Spinal cord (tissue), 10 donors: ENCODE results near the gene HHAT. TPM values are rescaled to one million over a fixed set of nuclear protein-coding genes. Genes with fewer than 3 reads are reported as not detected.

Source experiments
- DNase-seq, 6 donors: peaks; one replicate each; pipeline versions ENCODE4 v3.0.0 to v3.0.0-alpha.2; 2013 to 2015; ENCODE audit warnings: low spot score in 6 of 6, low read depth in 4 of 6
- H3K27ac ChIP-seq: one replicate; pipeline ENCODE4 v1.5.1; 2013; ENCODE audit warnings: low read depth, low read length, control low read depth
- H3K27me3 ChIP-seq: one replicate; pipeline ENCODE4 v1.6.1; 2013; ENCODE audit warnings: low read length; ENCODE audit not compliant: control insufficient read depth, insufficient read depth
- H3K36me3 ChIP-seq: one replicate; pipeline ENCODE4 v1.6.1; 2013; ENCODE audit warnings: low read length; ENCODE audit not compliant: control insufficient read depth, insufficient read depth
- H3K4me1 ChIP-seq: one replicate; pipeline ENCODE4 v1.6.1; 2013; ENCODE audit warnings: low read length; ENCODE audit not compliant: control insufficient read depth, insufficient read depth
- H3K4me3 ChIP-seq: one replicate; pipeline ENCODE4 v1.5.1; 2013; ENCODE audit warnings: low read depth, low read length, control low read depth
- H3K9me3 ChIP-seq: one replicate; pipeline ENCODE4 v1.6.1; 2013; ENCODE audit warnings: low read length; ENCODE audit not compliant: control insufficient read depth, insufficient read depth
- WGBS: methylation state at CpG from one replicate; pipeline ENCODE4 v1.1.5; 2013; ENCODE audit warnings: missing lambda C conversion rate; ENCODE audit not compliant: insufficient coverage; 5-methylcytosine and 5-hydroxymethylcytosine counted together
- polyA plus RNA-seq, 2 donors: library from polyadenylated mRNA; unstranded; fragments of 120-200 nt; gene quantifications; one replicate each; pipeline ENCODE4 v1.2.1, GENCODE V29; 2013; ENCODE audit not compliant: insufficient read length in 2 of 2
- total RNA-seq, 2 donors: library from RNA; depleted of rRNA in 1 of 2; stranded (reverse); fragments of 120-200 nt in 1 of 2; fragments of >200 nt in 1 of 2; gene quantifications; one replicate each; pipeline versions ENCODE4 v1.2.3 to v1.2.4, GENCODE V29; 2013 to 2014
- donor health status: healthy.

HHAT gene
- total and polyA plus RNA-seq, 4 donors, result 4.8 to 8.0 (median 6.1) TPM

- no peak for DNase-seq
- 83% methylated on average over 1 of the region's 5 CpGs for WGBS
Measured at GRCh38 chr1:210478820-210479219, 150.1 kb downstream of the HHAT start.

GRCh38 chr1:210482491-210482890, 153.8 kb downstream of the HHAT start:
- Histone ChIP-seq H3K9me3 (no peaks in the 10 kb centered on the region), H3K4me1 (no peaks in the 10 kb centered on the region), H3K36me3 (no peaks in the 10 kb centered on the region), H3K27me3 (no peaks in the 10 kb centered on the region), H3K4me3 (no peak overlapping the region), H3K27ac (no peak overlapping the region)
- no CpG with 5 or more reads among the region's 6 CpGs for WGBS
- peak in 1 of 6 donors; percentile 79 for DNase-seq

More at GRCh38 chr1:210478820-210479219, 150.1 kb downstream of the HHAT start:
- H3K9me3 ChIP-seq, result no peaks in the 10 kb centered on the region
- no peaks in the 10 kb centered on the region for H3K4me1 ChIP-seq
- H3K4me3 ChIP-seq, result no peak overlapping the region
- no peaks in the 10 kb centered on the region for H3K36me3 ChIP-seq
- H3K27me3 ChIP-seq, result no peaks in the 10 kb centered on the region
- H3K27ac ChIP-seq, result no peak overlapping the region

GRCh38 chr1:210482945-210483617, 154.4 kb downstream of the HHAT start:
- H3K36me3 ChIP-seq, result no peaks in the 10 kb centered on the region
- WGBS, result no CpG with 5 or more reads among the region's 3 CpGs
- no peak overlapping the region for H3K4me3 ChIP-seq
- no peaks in the 10 kb centered on the region for H3K9me3 ChIP-seq
- H3K27ac ChIP-seq, result no peak overlapping the region
- H3K27me3 ChIP-seq, result no peaks in the 10 kb centered on the region
- H3K4me1 ChIP-seq, result no peaks in the 10 kb centered on the region
- DNase-seq, result peak in 2 of 6 donors; percentile 38 to 75

GRCh38 chr1:210483821-210484220, 155.1 kb downstream of the HHAT start:
- Histone ChIP-seq H3K9me3 (no peaks in the 10 kb centered on the region), H3K4me1 (no peaks in the 10 kb centered on the region)

GRCh38 chr1:210487021-210487420, 158.3 kb downstream of the HHAT start:
- Histone ChIP-seq H3K27me3 (no peaks in the 10 kb centered on the region), H3K4me3 (no peak overlapping the region), H3K4me1 (no peaks in the 10 kb centered on the region), H3K27ac (no peak overlapping the region), H3K9me3 (no peaks in the 10 kb centered on the region), H3K36me3 (no peaks in the 10 kb centered on the region)
- WGBS, result 95% methylated on average over 1 of the region's 2 CpGs
- no peak for DNase-seq

More at GRCh38 chr1:210483821-210484220, 155.1 kb downstream of the HHAT start:
- no peaks in the 10 kb centered on the region for H3K36me3 ChIP-seq
- H3K27me3 ChIP-seq, result no peaks in the 10 kb centered on the region
- no peak overlapping the region for H3K27ac ChIP-seq
- peak in 1 of 6 donors; percentile 35 for DNase-seq
- H3K4me3 ChIP-seq, result no peak overlapping the region
- no CpG with 5 or more reads among the region's 2 CpGs for WGBS

GRCh38 chr1:210489491-210489890, 160.8 kb downstream of the HHAT start:
- Histone ChIP-seq H3K27ac (no peak overlapping the region), H3K36me3 (no peaks in the 10 kb centered on the region), H3K9me3 (no peaks in the 10 kb centered on the region), H3K4me1 (no peaks in the 10 kb centered on the region), H3K4me3 (no peak overlapping the region), H3K27me3 (no peaks in the 10 kb centered on the region)
- WGBS, result 91% methylated on average over 1 of the region's 1 CpG
- no peak for DNase-seq

GRCh38 chr1:210490781-210491180, 162.1 kb downstream of the HHAT start:
- DNase-seq, result peak in 1 of 6 donors; percentile 42
- no CpG with 5 or more reads among the region's 1 CpG for WGBS
- H3K4me1 ChIP-seq, result no peaks in the 10 kb centered on the region
- H3K4me3 ChIP-seq, result no peak overlapping the region
- H3K9me3 ChIP-seq, result no peaks in the 10 kb centered on the region
- no peaks in the 10 kb centered on the region for H3K27me3 ChIP-seq
- no peak overlapping the region for H3K27ac ChIP-seq
- no peaks in the 10 kb centered on the region for H3K36me3 ChIP-seq

- no peak for DNase-seq
- Histone ChIP-seq H3K36me3 (no peaks in the 10 kb centered on the region), H3K27ac (no peak overlapping the region), H3K9me3 (no peaks in the 10 kb centered on the region), H3K27me3 (no peaks in the 10 kb centered on the region), H3K4me3 (no peak overlapping the region), H3K4me1 (no peaks in the 10 kb centered on the region)
- 83% methylated on average over 1 of the region's 3 CpGs for WGBS
Measured at GRCh38 chr1:210496063-210496462, 167.4 kb downstream of the HHAT start.

GRCh38 chr1:210499956-210500355, 171.3 kb downstream of the HHAT start:
- H3K4me1 ChIP-seq, result no peaks in the 10 kb centered on the region
- no peak overlapping the region for H3K4me3 ChIP-seq
- DNase-seq, result no peak
- no peaks in the 10 kb centered on the region for H3K27me3 ChIP-seq
- no peaks in the 10 kb centered on the region for H3K36me3 ChIP-seq
- H3K9me3 ChIP-seq, result no peaks in the 10 kb centered on the region
- no CpG with 5 or more reads among the region's 2 CpGs for WGBS
- no peak overlapping the region for H3K27ac ChIP-seq

GRCh38 chr1:210500831-210501230, 172.1 kb downstream of the HHAT start:
- H3K36me3 ChIP-seq, result no peaks in the 10 kb centered on the region
- DNase-seq, result no peak
- H3K27me3 ChIP-seq, result no peaks in the 10 kb centered on the region
- 78% methylated on average over 2 of the region's 2 CpGs for WGBS
- H3K4me1 ChIP-seq, result no peaks in the 10 kb centered on the region
- no peak overlapping the region for H3K4me3 ChIP-seq
- no peaks in the 10 kb centered on the region for H3K9me3 ChIP-seq
- no peak overlapping the region for H3K27ac ChIP-seq
